HG03064 (cell line): ENCODE data around the gene PPFIA2.

Experiments
- ATAC-seq: cut with Tn5 transposase; IDR thresholded peaks from one replicate; pipeline ENCODE4 v1.9.1; 2021; ENCODE audit warnings: low read depth; ENCODE audit not compliant: unreplicated experiment

The PPFIA2 gene

DNA sequence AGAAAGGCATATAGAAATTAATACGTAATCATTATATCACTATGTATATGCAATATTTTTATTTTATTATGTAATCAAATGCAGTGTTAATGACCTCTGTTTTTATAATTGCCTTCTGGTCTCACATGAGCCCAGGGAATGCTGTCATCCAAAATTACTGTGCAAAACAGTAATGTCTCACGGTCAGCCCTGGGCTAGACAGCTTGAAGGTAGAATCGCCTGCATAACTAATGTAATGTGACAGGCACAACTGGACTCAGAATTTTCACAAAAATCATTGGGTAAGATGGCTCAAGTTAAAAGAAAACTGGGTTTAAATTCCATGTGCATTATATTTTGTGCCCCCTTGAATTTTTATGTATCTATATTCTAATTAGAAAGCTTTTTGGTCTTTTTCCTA, 293.3 kb downstream of the PPFIA2 start:
- ATAC-seq: no peak

DNA sequence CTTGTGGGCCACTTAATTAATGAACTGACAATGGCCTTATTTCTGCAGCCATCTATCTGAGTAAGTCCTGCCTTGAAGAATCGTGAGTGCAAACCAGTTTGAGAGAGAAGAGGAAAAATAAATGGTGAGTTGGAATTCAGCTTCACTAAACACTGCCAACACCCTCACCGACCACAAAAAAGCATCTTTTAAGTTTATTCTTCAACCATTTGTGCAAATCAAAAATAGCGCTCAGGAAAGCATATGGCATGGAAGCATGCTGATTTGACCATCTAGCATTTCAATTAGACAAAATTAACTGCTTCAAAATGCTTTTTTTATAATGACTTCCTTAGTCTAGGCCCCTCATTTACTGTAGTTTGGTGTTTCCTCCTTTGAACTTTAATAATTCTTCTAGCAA, 294.0 kb downstream of the PPFIA2 start:
- ATAC-seq: no peak

DNA sequence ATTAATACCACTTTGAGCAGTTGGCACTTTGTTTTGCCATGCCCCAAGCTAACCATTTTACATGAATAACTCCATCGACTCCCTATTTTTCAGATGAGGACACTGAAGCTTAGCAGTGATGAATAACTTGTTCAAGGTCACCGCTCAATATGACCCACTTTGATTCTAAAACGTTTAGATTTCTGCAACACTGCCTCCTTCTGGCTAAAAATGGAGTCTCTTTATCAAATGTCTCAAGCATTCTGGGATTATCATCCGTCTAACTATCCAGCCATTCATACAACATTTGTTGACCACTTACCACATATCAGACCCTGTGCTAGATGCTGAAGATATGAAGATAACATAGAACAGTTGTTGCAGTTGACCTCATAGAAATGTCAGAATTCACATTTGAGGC, 298.0 kb downstream of the PPFIA2 start:
- ATAC-seq: no peak

DNA sequence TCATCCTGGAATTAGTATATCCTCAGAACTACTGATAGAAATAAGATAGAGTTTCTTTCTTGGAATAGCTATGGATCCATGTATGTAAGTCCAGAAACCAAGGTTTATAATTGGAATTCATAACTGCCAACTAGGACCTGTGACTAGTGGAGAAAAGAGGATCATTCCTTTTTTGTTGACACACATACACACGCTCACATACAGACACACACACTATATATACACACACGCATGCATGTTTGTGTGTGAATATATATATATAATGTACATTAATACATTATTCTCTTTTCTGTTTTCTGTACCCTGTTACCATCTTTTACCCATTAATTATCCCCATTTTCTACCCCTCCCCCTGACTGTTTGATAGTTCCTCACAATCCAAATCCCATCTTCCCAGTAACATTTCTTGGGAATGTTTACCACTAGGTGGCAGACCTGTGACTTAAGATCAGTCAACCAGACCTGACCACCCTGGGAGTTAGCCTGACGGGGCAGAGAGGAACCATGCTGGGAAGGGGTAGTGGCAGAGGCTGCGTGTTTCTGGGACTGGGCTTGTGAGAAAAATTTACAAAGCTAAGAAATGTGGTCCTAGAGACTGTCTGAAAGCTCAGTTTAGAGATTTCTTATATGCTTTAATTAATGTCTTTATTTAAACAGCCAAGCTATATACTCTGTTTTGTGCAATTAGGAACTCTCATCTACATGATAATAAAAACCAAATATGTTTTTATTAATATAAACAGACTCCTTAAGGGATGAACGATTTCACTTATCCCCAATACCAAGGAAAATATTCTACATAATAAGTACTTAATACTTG, 308.0 kb downstream of the PPFIA2 start:
- no peak for ATAC-seq

DNA sequence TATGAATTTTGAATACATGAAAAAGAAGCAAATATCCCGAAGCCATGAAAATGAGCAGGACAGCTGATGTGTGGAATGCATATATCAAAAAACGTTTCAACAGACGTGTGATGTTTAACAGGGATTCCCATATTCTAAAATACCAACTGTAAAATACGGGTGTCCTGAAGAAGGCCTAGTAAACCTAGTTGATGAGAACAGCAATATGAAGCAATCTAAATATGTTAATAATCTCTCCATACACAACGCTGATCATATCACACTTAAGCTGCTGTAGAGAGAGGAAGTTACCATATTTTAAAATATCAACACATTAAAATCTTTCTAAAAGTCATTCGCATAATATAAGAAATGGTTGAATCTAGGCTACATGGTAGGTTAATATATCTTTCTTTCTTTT, 317.5 kb downstream of the PPFIA2 start:
- no peak for ATAC-seq

DNA sequence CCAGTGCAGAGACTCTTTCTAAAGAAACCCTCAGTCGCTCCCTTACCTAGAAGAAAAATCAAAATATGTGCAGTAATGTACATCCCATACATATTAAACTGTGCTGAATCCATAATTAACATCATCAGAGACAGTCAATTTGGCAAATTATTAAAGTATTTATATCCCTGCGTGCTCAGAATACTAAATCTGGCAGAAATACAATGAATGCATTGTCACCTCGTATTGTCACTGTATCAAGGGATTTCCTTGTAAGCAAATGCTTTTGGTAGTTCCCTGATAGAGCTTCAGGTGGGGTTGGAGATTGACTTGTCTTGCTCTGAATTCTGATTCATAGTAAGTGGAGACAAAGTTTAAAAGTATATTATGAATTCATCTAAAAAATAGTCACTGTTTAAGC, 319.1 kb downstream of the PPFIA2 start:
- ATAC-seq: no peak

DNA sequence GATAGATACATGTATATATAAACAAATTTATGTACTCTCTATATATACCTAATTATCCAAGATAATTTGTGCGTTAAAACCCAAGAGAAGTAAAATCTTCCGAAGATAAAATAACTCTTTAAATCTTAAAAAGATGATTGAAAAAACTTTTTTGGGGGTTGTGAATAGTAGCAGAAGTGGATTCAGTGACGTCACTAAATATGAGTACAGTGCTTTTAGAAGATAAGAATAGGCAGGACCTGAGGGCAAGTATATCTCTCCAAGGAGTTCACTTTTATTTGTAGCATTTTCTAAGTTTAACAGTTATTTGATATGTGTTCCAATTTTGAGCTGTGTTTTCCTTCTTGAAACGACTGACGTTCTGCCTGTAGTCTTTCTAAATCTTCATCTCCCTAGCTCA, 319.8 kb downstream of the PPFIA2 start:
- no peak for ATAC-seq

DNA sequence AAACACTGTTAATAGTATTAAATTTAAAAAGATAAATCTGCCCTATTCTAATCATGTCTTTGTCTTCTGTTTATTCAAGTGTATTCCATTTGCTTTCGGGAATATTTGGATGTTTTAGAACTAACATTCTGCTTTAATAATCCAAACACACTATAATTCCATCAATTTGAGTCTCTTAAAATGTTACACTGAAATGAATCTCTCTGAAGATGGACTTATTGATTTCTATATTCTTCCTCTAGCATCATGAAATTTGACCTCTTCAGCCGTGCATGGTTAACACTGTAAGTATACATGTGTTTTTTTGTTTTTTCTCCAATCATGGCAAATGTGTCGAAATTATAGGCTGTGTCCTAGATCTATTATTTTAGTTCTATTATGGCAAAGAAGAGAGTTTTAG, 342.1 kb downstream of the PPFIA2 start:
- ATAC-seq: no peak

DNA sequence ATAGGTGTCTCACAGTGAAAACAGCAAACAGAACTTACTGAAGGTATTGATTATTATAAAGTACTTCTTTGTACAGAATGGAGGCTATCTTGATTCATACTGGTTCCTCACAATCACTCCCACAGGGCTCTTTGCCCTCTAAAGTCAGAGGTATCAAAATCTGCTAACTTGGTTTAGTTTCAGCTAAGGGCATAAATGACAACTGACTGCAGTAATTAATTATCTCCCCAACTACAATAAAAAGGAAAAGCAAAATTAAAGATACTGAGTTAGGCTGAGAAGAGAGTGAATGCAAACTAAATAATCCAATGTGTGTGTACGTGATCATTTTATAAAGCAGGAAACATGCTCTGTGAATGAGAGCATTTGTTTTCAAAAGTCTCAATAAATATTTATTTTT, 342.6 kb downstream of the PPFIA2 start:
- no peak for ATAC-seq

DNA sequence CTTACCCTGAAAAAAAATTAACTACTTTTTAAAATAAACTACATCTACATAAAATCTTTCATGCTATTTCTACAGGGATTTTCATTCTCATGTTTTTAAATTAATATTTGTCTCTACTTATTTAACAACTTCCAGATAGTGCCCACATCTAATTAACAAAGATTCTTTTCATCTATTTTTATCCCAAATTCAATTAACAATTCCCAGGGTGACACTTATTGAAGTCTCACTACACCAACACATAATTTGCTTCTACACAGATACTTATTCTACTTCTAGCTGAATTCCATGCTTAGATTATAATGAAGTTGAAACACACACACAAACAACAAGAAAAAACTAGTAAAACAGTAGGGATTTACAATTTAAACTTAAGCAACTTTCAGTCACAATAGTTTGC, 344.7 kb downstream of the PPFIA2 start:
- ATAC-seq: no peak

DNA sequence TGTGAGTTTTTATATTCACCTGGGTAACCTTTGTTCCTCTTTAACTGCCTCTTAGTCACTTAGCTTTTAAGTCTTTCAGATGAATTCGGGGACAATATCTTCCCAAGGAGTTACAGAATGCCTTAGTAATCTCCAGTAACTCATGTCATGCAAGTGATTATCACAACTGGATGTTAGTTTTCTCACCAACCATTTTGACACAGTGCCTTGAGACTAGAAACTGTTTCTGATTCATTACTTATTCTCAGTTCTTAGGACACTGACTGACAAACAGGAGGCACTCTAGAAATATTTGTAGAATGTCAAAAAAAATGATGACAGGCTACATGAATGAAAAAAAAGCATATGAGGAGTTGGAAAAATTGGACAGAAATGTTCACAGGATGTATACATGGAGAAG, 346.2 kb downstream of the PPFIA2 start:
- ATAC-seq: no peak

DNA sequence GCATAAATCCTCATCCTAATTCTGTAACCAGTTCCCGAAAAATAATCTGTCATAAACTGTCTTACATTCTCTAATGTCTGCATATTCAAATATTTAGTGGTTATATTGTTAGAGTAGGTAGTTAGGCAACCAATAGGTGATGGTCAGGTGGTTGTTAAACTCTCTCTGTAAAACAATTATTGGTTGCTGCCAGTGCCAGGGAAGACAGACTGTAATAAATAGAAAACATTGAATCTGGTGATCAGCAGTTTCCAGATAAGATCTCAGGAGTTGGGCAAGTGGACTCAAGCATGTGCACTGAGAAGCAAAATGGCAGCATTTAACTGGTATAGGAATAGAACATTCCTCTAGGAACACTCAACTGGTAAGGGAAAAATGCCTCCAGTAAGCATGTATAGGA, 355.8 kb downstream of the PPFIA2 start:
- no peak for ATAC-seq

DNA sequence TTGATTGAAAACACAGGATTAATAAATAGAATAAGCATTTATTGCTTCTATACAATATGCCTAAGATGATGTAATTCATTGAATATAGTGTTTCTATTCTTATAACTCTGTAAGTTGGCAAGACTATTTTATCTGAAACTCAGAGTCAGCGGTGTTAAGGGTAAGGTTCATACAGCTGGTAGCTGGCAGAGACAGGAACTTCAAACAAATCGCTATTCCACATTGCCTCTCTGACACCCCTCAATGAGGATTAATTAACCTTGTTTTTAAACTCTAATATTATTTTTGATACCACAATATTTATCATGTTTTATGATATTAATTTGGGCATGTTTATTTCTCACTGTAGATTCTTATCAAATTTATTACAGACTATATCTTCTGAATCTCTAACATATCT, 357.9 kb downstream of the PPFIA2 start:
- no peak for ATAC-seq

DNA sequence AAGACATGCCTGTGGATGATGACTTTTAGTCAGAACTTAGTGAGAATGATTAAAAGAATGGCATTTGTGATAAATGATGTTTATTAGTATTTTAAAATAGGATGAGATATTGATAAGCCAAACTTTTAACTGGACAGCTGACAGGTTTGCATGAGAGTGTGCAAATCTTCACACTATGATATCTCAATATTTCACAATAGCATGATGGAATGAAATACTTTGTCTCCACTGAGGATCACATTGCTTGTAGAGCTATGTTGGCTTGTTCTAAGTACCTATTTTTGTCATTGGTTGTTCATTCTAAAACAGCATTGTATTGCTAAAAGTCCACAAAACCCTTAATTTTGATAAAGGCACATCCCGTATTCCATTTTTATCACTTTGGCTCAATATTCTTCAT, 359.1 kb downstream of the PPFIA2 start:
- no peak for ATAC-seq

DNA sequence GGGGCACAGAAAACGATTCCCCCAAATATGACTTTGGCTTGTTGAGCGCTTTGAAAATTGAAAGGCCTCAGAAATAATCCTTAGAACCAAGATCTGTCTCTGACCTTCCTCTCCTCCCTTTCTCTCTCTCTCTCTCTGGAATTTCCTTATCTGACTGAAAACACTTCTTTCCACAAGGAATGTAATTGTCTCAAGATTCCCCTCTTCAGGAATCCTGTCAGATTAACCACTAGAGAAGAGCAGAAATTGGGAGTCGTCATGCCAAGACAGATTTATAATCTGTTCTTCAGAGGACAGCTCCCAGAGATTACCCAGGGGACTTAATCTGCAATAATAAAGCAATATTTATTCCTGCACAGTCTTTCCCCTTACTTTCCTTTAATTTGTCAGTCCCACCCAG, 363.7 kb downstream of the PPFIA2 start:
- no peak for ATAC-seq

DNA sequence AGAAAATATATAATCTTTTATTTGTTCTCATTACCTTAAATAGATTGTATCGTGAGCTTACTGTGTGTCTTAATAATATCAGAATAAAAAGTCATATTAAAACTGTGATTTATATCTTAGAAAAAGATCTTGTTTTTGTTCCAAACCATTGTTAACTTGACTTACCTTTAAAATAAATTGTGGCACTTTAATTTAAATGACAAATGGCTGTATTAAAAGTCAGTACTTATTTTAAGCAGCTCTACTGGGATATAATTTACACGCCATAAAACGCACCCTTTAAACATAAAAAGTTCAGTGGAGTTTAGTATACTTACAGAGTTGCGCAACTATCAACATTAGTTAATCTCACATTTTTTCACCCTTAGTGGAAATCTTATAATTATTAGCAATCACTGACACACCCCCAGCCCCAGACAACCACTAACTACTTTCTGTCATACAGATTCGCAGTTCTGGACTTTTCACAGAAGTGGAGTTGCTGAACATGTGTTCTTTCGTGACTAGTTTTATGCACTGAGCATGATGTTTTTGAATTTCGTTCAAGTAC, 369.5 kb downstream of the PPFIA2 start:
- ATAC-seq: no peak

DNA sequence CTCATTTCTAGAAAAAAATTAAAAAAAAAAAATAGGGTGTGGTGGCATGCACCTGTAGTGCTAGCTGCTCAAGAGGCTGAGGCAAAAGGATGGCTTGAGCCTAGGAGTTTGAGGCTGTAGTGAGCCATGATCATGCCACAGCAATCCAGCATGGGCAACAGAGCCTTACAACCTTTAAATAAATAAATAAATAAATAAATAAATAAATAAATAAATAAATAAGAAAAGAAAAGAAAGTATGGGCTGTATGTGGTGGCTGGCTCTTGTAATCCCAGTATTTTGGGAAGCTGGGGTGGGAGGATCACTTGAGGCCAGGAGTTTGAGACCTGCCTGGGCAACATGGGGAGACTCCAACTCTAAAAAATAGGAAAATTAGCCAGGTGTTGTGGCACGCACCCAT, 373.0 kb downstream of the PPFIA2 start:
- ATAC-seq: no peak

DNA sequence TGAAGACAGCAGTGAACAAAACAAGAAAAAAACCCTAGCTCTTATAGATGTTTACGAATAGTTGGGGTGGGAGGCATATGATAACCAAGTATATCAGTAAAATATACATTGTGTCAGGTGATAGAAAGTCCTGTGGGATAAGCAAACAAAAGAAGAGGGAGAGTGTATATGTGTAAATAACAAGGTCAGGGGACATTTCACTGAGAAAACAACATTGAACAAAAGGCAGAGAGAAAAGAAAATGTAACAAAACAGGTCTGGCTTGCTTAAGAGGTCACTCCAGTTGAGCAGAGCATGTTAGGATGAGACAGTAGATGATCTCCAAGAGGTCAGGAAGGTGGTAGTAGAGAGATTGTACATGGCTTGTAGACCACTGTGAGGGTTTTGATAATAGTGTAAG, 377.2 kb downstream of the PPFIA2 start:
- no peak for ATAC-seq

DNA sequence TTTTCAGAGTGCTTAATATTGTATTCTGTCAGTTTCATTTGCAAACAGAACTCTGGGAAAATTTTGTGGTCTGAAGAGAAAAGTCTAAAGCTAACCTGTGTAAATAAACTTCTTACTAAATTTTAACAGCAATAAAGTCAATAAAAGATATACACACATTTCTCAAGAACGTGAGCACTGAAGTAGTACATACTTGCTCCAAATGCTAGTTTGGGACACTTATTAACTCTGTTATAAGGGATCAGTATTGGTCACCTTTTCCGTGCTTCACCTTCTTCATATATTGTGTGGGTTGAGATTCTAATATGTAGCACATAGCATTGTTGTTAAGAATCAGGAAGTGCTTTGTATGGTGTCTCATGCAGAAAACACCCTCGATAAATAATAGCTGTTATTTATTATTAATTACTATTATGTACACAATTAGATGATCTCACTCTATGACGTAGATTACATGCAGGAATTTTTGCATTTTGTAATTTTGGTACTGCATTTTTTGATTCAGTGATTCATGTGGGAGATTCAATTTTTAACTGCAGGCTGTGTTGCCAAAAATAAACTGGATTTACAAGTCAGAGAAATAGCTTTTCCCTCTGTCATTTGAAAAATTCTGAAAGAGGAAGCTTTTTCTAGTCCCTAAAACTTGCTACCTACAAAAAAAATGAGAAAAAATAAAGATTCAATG, 380.4 kb downstream of the PPFIA2 start:
- ATAC-seq: no peak

DNA sequence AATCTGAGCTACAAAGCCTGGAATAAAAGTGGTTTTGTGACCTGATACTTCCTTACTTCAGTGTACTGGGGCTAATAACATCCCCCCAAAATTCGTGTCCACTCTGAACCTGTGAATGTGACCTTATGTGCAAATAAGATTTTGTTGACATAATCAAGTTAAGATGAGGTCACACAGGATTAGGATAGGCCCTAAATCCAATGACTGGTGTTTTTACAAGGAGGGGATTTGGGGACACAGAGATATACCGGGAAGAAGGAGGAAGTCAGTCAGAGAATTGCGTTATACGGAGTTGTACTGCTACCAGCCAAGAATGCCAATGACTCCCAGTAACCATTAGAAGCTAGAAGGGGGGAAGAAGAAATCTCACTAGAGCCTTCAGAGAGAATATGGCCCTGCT, 381.4 kb downstream of the PPFIA2 start:
- ATAC-seq: no peak

DNA sequence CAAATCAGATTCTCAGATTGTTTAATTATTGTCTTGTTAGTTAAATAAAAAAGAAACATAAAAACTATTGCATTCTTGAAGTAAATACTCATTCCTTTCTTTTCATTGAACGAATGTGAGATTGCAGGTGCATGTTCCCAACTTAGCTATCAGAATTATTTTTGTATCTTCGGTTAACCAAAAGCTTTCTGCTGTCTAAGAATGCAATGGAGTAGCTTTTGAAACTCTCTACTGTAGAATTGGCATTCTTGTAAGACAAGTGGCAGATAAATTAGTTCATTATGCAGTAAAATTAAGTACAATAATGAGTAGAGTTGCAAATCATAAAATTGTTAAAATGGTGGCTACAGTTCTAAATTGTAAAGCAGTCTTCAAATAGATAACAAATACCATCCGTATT, 383.2 kb downstream of the PPFIA2 start:
- no peak for ATAC-seq

DNA sequence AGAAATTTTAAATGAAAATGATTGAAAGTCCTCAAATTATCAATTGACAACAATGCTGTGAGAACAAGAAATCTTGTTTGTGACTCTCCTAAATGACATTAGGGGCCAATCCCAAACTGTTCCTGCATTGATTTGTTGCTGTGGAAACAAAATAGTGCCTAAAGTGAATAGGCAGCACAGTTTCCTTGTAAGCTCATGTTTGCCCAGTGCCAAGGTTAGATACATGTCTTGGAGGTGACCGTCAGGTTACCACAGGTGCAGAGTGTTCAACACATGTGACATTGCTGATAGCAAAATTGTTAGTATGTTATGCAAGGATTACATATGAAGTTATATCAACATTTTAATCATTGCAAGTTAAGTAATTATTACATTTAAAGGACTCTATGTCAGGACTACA, 388.7 kb downstream of the PPFIA2 start:
- ATAC-seq: no peak
